ENCODE measurements around the gene PIGN.

The PIGN gene

GRCh38 chr18:62106271-62106670 lies 80.6 kb downstream of the PIGN start:
- no peak for DNase-seq

GRCh38 chr18:62105376-62105775 lies 81.5 kb downstream of the PIGN start:
- no peak for DNase-seq

- no peak for DNase-seq
These were observed 84.6 kb downstream of the PIGN start for GRCh38 chr18:62102221-62102620.

GRCh38 chr18:62101321-62101721 lies 85.5 kb downstream of the PIGN start:
- no peak for DNase-seq

GRCh38 chr18:62098960-62099359 lies 87.9 kb downstream of the PIGN start:
- DNase-seq, result no peak

GRCh38 chr18:62097698-62098097 lies 89.2 kb downstream of the PIGN start:
- no peak for DNase-seq

GRCh38 chr18:62091487-62092120 lies 95.3 kb downstream of the PIGN start:
- DNase-seq, result no peak

GRCh38 chr18:62089174-62089573 lies 97.7 kb downstream of the PIGN start:
- DNase-seq, result no peak

GRCh38 chr18:62088156-62088555 lies 98.7 kb downstream of the PIGN start:
- DNase-seq, result no peak

GRCh38 chr18:62085756-62086155 lies 101.1 kb downstream of the PIGN start:
- no peak for DNase-seq

- DNase-seq, result no peak
These were observed 105.0 kb downstream of the PIGN start for GRCh38 chr18:62081761-62082294.

- no peak for DNase-seq
These were observed 105.6 kb downstream of the PIGN start for GRCh38 chr18:62081248-62081647.

- no peak for DNase-seq
These were observed 106.5 kb downstream of the PIGN start for GRCh38 chr18:62080172-62080900.

- no peak for DNase-seq
These were observed 113.2 kb downstream of the PIGN start for GRCh38 chr18:62073461-62074281.

- no peak for DNase-seq
These were observed 114.5 kb downstream of the PIGN start for GRCh38 chr18:62072370-62072769.

- no peak for DNase-seq
These were observed 115.8 kb downstream of the PIGN start for GRCh38 chr18:62071071-62071470.

GRCh38 chr18:62070302-62070701 lies 116.6 kb downstream of the PIGN start:
- DNase-seq, result no peak

GRCh38 chr18:62069556-62069955 lies 117.3 kb downstream of the PIGN start:
- DNase-seq, result no peak

- no peak for DNase-seq
These were observed 120.6 kb downstream of the PIGN start for GRCh38 chr18:62066102-62066818.

GRCh38 chr18:62064361-62064760 lies 122.5 kb downstream of the PIGN start:
- DNase-seq, result no peak

- DNase-seq, result no peak
These were observed 124.9 kb downstream of the PIGN start for GRCh38 chr18:62061821-62062478.

- DNase-seq, result no peak
These were observed 126.0 kb downstream of the PIGN start for GRCh38 chr18:62060820-62061219.
